Activated gamma-delta T cell treated with Interleukin-2 at 50 U/mL for 16 hours (primary cell): ENCODE results near the gene IL11RA.

Source experiments
- DNase-seq: peaks from one replicate; pipeline ENCODE4 v3.0.0-alpha.2; 2020

The IL11RA gene

GRCh38 chr9:34655394-34655793 lies 3.4 kb downstream of the IL11RA start:
- no peak for DNase-seq

GRCh38 chr9:34656992-34657391 lies 5.0 kb downstream of the IL11RA start:
- no peak for DNase-seq

GRCh38 chr9:34658461-34658860 lies 6.5 kb downstream of the IL11RA start:
- DNase-seq: no peak

GRCh38 chr9:34659592-34660253 lies 7.7 kb downstream of the IL11RA start:
- DNase-seq: no peak

GRCh38 chr9:34662526-34663302 lies 10.7 kb downstream of the IL11RA start, which contains the start of gene CCL27:
TSS of gene CCL27 (minus strand) at chr9:34662657. CDS start at chr9:34662633, 24 bp downstream.
- DNase-seq: no peak

- DNase-seq: no peak
Observed at GRCh38 chr9:34663303-34663605, 11.3 kb downstream of the IL11RA start.

- DNase-seq: peak; percentile 51
Observed at GRCh38 chr9:34664281-34665066, 12.5 kb downstream of the IL11RA start.

GRCh38 chr9:34665067-34665380 lies 13.0 kb downstream of the IL11RA start:
- no peak for DNase-seq

- peak; percentile 80 for DNase-seq
Observed at GRCh38 chr9:34665381-34666250, 13.6 kb downstream of the IL11RA start.

- no peak for DNase-seq
Observed at GRCh38 chr9:34669809-34670562, 18.0 kb downstream of the IL11RA start.

GRCh38 chr9:34671307-34671706 lies 19.3 kb downstream of the IL11RA start:
- DNase-seq: no peak

- DNase-seq: no peak
Observed at GRCh38 chr9:34674440-34674839, 22.5 kb downstream of the IL11RA start.

GRCh38 chr9:34675048-34675714 lies 23.2 kb downstream of the IL11RA start:
- peak; percentile 37 for DNase-seq

GRCh38 chr9:34675869-34676268 lies 23.9 kb downstream of the IL11RA start:
- DNase-seq: no peak

GRCh38 chr9:34684145-34684544 lies 32.2 kb downstream of the IL11RA start:
- DNase-seq: no peak

- DNase-seq: no peak
Observed at GRCh38 chr9:34684816-34685215, 32.8 kb downstream of the IL11RA start.

- DNase-seq: no peak
Observed at GRCh38 chr9:34685591-34685990, 33.6 kb downstream of the IL11RA start.

- DNase-seq: no peak
Observed at GRCh38 chr9:34686231-34686630, 34.2 kb downstream of the IL11RA start.

GRCh38 chr9:34686732-34687131 lies 34.7 kb downstream of the IL11RA start:
- DNase-seq: no peak

- no peak for DNase-seq
Observed at GRCh38 chr9:34687276-34688030, 35.5 kb downstream of the IL11RA start.
